NB4 (cell line): Measurements from ENCODE around the gene ANKRD39.

ENCODE experiments used
- DNase-seq: peaks from one replicate; pipeline ENCODE4 v3.0.0; 2010; ENCODE audit warnings: low read depth
- H3K4me3 ChIP-seq: one replicate; pipeline ENCODE4 v1.5.1; 2011; ENCODE audit warnings: mild to moderate bottlenecking, low read depth, low read length, moderate library complexity
- CTCF ChIP-seq: IDR thresholded peaks from one replicate; pipeline ENCODE4 v1.5.1; 2012; ENCODE audit warnings: low read depth, low read length
- MAX ChIP-seq: IDR thresholded peaks from 2 replicates; pipeline ENCODE4 v1.6.1; 2011; ENCODE audit warnings: low read depth, low read length
- MYC ChIP-seq: IDR thresholded peaks from 2 replicates; pipeline ENCODE4 v1.6.1; 2011; ENCODE audit warnings: low read depth, low read length
- POLR2A ChIP-seq: IDR thresholded peaks from 2 replicates; pipeline ENCODE4 v1.6.1; 2011; ENCODE audit warnings: mild to moderate bottlenecking; ENCODE audit not compliant: insufficient read length; ENCODE audit errors: extremely low read depth

Gene ANKRD39

GRCh38 chr2:96856776-96857666 is 795 bp downstream of the ANKRD39 start:
- H3K4me3 ChIP-seq, result peak overlapping the region; percentile 64
- DNase-seq, result peak; percentile 69
- TF ChIP-seq POLR2A, result no peak
- TF ChIP-seq CTCF, result no peak
- peak; percentile 41 for TF ChIP-seq MAX
- no peak for TF ChIP-seq MYC

GRCh38 chr2:96853321-96853720 is 4.5 kb downstream of the ANKRD39 start:
- TF ChIP-seq CTCF (no peak), MYC (no peak), MAX (no peak), POLR2A (no peak)
- DNase-seq, result no peak
- no peak overlapping the region for H3K4me3 ChIP-seq

- no peak for TF ChIP-seq MAX
- no peak overlapping the region for H3K4me3 ChIP-seq
- DNase-seq, result no peak
These were observed 5.1 kb downstream of the ANKRD39 start for GRCh38 chr2:96852667-96853066.

- no peak for TF ChIP-seq MYC
- TF ChIP-seq MAX, result no peak
- TF ChIP-seq CTCF, result no peak
- no peak for TF ChIP-seq POLR2A
- DNase-seq, result no peak
- H3K4me3 ChIP-seq, result no peak overlapping the region
These were observed 9.6 kb downstream of the ANKRD39 start for GRCh38 chr2:96848264-96848663.

- peak; percentile 43 for DNase-seq
- no peak overlapping the region for H3K4me3 ChIP-seq
- TF ChIP-seq MYC (no peak), CTCF (no peak), POLR2A (no peak), MAX (no peak)
These were observed 10.2 kb downstream of the ANKRD39 start for GRCh38 chr2:96847586-96847985.

- TF ChIP-seq MYC (no peak), CTCF (no peak), POLR2A (no peak), MAX (no peak)
- H3K4me3 ChIP-seq, result no peak overlapping the region
- DNase-seq, result no peak
These were observed 11.0 kb downstream of the ANKRD39 start for GRCh38 chr2:96846825-96847224.
